ENCODE data around the gene UBTF. TPM values are rescaled to one million over a fixed set of nuclear protein-coding genes. Genes with fewer than 3 reads are reported as not detected.

Gene UBTF
- total RNA-seq, 1 experiment from 2014 or later = 57.5 TPM

GRCh38 chr17:44170499-44171201 is 48.8 kb downstream of the UBTF start, which contains the start of gene ASB16:
TSS of gene ASB16 (plus strand) at chr17:44170704. CDS start at chr17:44170790, 86 bp downstream.
- no peak for DNase-seq (ENCODE audit: low read depth)

GRCh38 chr17:44170135-44170498 is 49.4 kb downstream of the UBTF start:
- DNase-seq (ENCODE audit: low read depth) = no peak

DNA sequence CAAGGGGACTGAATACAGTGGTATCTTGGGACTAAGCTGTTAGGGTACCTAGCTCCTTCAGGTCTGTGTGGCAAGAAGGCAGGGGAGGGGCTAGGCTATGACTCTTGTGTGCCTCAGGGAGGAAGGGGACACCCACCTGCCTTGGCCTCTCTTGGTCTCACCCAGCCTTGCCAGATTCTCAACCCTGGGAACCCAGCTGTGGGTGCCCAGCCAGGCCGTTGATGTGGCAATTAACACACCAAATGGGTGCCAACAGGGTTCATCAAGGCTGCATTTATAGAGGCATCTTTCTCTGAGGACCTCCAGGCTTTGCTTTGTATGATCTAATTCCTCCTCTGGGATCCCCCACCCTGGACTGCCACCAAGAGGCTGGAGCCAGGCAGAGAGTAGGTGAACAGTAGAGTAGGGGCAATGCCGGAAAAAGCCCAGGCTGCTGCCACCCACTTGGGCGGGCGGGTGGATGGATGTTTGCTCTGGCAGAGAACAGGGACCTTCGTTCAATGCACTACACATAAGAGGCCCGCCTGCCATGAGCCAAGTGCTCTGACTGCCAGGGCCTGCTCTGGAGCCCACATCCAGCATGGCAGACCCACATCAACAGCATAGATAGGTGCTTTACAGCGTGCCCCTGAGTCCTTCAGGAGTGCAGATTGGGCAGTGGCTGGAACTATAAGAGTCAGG is 52.2 kb downstream of the UBTF start:
- no peak for DNase-seq (ENCODE audit: low read depth)

GRCh38 chr17:44164476-44164875 is 55.0 kb downstream of the UBTF start:
- DNase-seq (ENCODE audit: low read depth) = no peak

DNA sequence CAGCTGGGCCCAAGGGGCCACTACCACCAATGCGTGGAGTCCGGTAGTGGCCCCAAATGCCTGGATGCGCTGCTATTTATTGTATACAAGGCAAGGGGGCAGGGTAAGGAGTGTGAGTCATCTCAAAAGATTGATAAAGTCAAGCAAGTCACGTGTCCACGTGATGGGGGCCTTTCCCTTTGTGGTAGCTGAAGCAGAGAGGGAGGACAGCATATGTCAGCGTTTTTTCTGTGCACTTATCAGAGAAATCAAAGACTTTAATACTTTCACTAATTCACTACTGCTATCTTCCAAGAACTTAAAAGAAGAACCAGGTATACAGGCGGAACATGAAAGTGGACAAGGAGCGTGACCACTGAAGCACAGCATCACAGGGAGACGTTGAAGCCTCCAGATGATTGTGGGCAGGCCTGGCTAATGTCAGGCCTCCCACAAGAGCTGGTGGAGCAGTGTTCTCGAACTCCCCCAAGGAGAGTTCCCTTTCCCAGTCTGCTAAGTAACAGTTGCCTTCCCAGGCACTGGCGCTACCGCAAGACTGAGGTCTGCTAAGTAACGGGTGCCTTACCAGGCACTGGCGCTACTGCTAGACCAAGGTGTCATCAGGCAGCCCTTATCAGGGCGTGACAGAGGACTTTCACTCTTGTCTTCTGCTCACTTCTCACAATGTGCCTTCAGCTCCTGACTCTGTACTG is 59.8 kb downstream of the UBTF start:
- no peak for DNase-seq (ENCODE audit: low read depth)

DNA sequence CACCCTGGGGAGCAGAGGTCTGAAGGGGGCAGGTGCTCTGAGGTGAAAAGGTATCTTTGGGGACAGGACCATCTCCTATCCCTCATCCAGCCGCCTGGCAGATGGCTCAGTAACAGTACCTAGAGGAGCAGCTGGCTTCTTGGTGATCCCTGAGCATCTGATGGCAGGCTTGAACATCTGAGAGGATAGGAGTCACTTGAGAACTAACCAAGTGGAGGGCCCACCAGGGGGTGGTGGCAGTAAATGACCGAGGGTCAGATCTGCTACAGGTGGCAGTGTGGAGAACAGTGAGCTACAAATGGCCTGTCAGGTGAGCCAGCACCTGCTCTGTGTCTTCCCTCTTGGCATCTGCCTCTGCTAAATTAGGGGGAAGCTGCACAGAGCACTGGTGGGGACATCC is 64.0 kb downstream of the UBTF start:
- no peak for DNase-seq (ENCODE audit: low read depth)

Other genes starting within 250 kb of the UBTF start
- gene NAGS, start 215.1 kb downstream of the UBTF start, total RNA-seq (2014; rRNA removed; shearing (Covaris generic)) = 0.99 and 3.7 TPM in 2 replicates
- 40.0 and 41.3 TPM in 2 replicates for gene TMEM101, start 204.7 kb downstream of the UBTF start, total RNA-seq (2014; rRNA removed; shearing (Covaris generic))
- gene LSM12, start 153.0 kb downstream of the UBTF start, total RNA-seq (2014; rRNA removed; shearing (Covaris generic)) = 112 and 121 TPM in 2 replicates
- 63.5 and 66.4 TPM in 2 replicates for gene G6PC3, start 148.9 kb downstream of the UBTF start, total RNA-seq (2014; rRNA removed; shearing (Covaris generic))
- 37.8 and 46.0 TPM in 2 replicates for gene HDAC5, start 96.0 kb downstream of the UBTF start, total RNA-seq (2014; rRNA removed; shearing (Covaris generic))
- gene HROB, start 77.7 kb downstream of the UBTF start, total RNA-seq (2014; rRNA removed; shearing (Covaris generic)) = 6.5 and 7.5 TPM in 2 replicates
- not detected in 2 replicates for gene ASB16, start 49.0 kb downstream of the UBTF start, total RNA-seq (2014; rRNA removed; shearing (Covaris generic))
- gene TMUB2, start 32.7 kb downstream of the UBTF start, total RNA-seq (2014; rRNA removed; shearing (Covaris generic)) = 36.8 and 37.6 TPM in 2 replicates
- gene ATXN7L3, start 19.8 kb downstream of the UBTF start, total RNA-seq (2014; rRNA removed; shearing (Covaris generic)) = 21.3 and 32.7 TPM in 2 replicates
- not detected in 2 replicates for gene SLC4A1, start 48.5 kb upstream of the UBTF start, total RNA-seq (2014; rRNA removed; shearing (Covaris generic))
- gene RUNDC3A, start 88.9 kb upstream of the UBTF start, total RNA-seq (2014; rRNA removed; shearing (Covaris generic)) = 0.12 TPM in 1 of 2 replicates, not detected in the other
- gene SLC25A39, start 105.1 kb upstream of the UBTF start, total RNA-seq (2014; rRNA removed; shearing (Covaris generic)) = 111 and 138 TPM in 2 replicates
- gene GRN, start 125.6 kb upstream of the UBTF start, total RNA-seq (2014; rRNA removed; shearing (Covaris generic)) = 284 and 317 TPM in 2 replicates
- gene FAM171A2, start 144.2 kb upstream of the UBTF start, total RNA-seq (2014; rRNA removed; shearing (Covaris generic)) = 1.4 and 5.2 TPM in 2 replicates
- gene ITGA2B, start 170.0 kb upstream of the UBTF start, total RNA-seq (2014; rRNA removed; shearing (Covaris generic)) = 0.07 and 0.25 TPM in 2 replicates

Data from M059J (cell line).